ENCODE measurements around the gene IGF1R.

Gene IGF1R

DNA sequence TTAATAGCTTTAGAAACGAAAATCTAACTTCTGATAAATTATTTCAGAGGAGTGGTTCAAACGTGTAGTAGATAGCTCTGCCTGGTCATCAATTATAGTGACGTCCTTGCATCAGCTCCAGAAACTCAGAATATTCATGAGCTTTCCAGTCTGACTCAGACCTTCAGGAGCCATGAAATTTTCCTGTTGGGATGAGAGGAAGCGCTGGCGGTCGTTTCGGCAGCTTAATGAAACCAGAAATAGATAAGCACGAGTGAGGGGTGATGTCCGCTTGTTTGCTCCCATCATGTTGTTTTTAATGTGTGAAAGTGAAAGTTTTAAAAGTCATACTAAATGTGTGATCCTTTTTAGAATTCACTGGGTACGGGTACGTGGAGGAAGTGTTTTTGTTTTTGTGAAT lies 218.2 kb downstream of the IGF1R start:
- DNase-seq, result no peak

- no peak for DNase-seq
Observed at GRCh38 chr15:98868564-98868963, 220.2 kb downstream of the IGF1R start.

- no peak for DNase-seq
Observed at GRCh38 chr15:98870788-98871187, 222.4 kb downstream of the IGF1R start.

DNA sequence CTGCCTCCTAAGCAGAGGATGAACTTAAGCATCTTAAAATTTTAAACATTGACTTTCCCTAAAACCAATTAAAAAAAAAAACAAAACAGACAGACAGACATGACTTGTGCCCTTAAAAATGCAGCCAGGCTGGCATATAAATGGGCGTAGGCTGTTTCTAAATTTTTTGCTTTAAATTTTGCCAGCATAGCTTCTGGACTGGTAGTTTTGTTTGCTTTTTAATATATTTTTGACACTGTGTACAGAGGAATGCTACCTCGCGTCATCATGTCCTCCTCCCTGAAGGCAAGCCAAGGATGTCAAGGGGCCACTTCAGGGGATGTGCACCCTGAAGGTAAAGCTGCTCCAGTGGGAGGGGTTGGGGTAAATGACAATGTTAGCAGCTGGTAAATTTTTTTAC lies 224.4 kb downstream of the IGF1R start:
- no peak for DNase-seq

- DNase-seq, result no peak
Observed at GRCh38 chr15:98873441-98874218, 225.3 kb downstream of the IGF1R start.

- no peak for DNase-seq
Observed at GRCh38 chr15:98874370-98874769, 226.0 kb downstream of the IGF1R start.

DNA sequence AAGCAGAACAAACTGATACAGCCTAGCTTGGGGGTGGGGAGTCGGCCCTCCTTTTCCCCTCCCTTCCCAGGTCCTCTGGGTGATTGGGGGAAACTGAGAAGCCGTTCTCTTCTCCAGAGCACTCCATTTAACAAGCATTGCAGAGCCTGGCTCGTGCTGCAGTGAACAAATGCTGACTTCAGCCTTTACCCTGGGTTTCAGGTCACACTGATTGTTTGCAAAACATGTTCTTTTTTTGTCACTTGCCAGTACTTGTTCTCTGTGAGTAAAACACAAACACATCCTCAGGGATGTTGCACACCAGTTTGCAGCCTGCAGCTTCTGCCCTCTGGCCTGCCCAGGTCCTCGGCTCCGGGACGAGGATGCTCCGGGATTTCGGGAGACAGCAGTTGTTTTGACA lies 226.4 kb downstream of the IGF1R start:
- no peak for DNase-seq

- DNase-seq, result no peak
Observed at GRCh38 chr15:98875309-98875708, 227.0 kb downstream of the IGF1R start.

- DNase-seq, result no peak
Observed at GRCh38 chr15:98876451-98877369, 228.4 kb downstream of the IGF1R start.

DNA sequence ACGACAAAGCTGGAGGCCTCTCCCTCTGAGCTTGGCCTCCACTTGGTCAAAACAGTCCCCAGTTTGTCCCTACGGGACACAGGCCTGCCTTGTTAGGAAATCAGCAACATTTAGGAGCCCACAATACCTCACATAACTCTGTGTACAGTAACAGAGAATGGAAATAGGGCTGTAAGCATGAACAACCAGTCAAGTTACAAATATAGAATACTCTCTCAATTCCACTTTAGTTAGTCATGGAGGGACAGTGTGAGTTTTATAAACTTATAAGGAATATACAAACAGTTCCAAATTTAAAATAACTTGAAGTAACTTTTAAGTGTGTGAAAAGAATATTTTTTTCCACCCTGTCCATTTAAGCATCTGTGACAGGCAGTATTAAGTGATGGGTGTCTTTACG lies 229.8 kb downstream of the IGF1R start:
- no peak for DNase-seq

DNA sequence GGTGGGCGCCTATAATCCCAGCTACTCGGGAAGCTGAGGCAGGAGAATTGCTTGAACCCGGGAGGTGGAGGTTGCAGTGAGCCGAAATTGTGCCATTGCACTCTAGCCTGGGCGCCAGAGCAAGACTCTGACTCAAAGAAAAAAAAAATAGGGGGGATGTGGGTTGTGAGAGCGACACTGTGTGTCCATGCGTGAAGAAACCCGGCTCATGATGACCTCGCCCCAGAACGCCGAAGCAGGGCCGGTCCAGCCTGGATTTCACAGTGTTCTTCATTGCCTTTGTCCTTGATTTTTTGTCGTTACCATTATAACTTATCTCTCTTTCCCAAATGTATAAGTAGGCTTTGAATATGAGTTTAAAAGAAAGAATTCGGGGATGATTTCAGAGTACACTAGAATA lies 230.5 kb downstream of the IGF1R start:
- no peak for DNase-seq

GRCh38 chr15:98881526-98882520 lies 233.5 kb downstream of the IGF1R start:
- peak; percentile 21 for DNase-seq

DNA sequence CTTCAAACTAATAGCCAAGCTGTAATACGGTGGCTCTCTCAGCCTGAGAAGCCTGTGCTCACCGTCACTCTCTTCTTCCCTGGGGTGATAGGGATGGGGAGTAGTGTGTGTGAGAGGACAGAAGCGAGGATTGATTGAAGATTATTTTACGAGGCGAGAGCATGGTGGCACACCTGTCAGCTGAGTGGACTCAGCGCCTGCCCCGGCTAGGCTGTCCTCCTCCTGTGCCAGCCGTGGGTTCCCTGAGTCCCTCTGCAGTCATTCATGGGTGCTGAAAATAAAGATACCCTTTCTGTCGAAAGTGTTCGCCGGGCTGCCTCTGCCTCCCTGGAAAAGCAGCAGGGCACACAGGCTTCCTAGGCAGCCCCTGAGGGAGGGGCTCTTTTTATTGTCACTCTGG lies 235.1 kb downstream of the IGF1R start:
- no peak for DNase-seq

DNA sequence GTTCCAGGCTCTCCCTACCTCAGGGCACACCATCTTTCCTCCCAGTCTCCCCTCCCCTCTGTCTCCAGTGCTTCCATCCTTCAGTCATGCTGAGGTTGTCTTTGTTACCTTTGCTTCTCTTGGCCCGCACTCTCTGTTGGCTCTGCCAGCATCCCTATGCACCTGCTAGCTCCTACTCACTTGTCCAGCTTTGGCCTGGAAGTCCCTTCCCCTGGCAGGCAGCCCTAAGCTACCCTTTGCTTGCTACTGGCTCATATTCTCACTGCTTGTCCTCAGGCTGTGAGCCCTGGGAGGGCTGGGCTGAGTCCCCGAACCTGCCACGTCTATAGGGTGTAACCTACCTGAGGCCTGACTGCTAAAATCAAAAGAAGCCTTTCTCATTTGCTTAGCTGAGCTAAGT lies 236.6 kb downstream of the IGF1R start:
- peak; percentile 49 for DNase-seq

DNA sequence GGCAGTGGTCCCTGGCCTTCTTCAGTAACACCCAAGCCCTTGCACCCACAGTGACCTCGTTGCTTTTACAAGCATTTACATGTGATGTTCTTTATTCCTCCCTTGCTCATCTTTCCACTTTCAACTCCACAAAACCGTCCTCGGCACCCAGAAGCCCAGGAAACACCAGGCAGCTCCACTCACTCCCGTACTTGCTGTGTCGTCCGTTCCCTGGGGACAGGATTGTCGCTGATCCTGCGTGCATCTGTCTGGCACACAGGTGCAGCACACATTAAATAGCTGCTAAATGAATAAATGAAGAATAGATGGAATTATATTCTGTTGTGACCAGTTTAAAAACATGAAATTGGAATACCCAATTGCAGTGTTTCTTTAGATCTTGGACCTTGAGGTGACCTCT lies 239.6 kb downstream of the IGF1R start:
- DNase-seq, result no peak

DNA sequence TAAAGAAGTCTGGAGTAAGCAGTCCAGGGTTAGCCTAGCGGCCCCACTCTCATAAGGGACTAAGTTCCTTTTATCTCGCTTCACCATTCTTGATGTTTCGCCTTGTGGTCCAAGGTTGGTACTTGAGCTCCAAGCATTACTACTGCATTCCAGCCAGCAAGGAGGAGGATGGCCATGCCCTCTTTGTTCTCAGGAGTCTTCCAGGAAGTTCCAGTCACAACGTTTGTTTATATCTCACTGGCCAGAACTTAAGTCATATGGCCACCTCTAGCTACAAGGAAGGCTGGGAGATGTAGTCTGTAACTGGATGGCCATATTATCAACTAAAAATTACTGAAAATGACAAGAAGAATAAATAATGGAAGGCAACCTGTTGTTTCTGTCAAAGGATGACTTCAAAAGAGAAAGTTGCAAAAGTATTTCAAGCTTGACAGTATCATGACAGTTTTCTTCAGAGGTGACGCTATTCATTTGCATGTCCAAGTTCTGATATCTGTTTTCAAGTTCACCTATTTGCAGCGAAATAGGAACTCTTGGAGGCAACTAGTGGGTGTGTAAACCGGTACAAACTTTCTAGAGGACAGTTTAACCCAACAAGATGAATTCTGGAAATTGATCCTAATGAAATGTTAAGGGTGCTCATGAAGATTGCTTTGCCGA lies 240.6 kb downstream of the IGF1R start:
- DNase-seq, result no peak

- no peak for DNase-seq
Observed at GRCh38 chr15:98889930-98890695, 241.8 kb downstream of the IGF1R start.

DNA sequence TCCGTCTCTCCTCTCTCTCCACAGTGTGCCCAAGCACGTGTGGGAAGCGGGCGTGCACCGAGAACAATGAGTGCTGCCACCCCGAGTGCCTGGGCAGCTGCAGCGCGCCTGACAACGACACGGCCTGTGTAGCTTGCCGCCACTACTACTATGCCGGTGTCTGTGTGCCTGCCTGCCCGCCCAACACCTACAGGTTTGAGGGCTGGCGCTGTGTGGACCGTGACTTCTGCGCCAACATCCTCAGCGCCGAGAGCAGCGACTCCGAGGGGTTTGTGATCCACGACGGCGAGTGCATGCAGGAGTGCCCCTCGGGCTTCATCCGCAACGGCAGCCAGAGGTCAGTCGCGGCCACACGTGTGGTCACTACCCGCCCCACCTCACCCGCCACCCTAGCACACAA lies 243.0 kb downstream of the IGF1R start:
- DNase-seq, result no peak

- DNase-seq, result no peak
Observed at GRCh38 chr15:98893401-98893800, 245.1 kb downstream of the IGF1R start.

- DNase-seq, result no peak
Observed at GRCh38 chr15:98894312-98894711, 246.0 kb downstream of the IGF1R start.

- no peak for DNase-seq
Observed at GRCh38 chr15:98896002-98896721, 247.8 kb downstream of the IGF1R start.
